ENCODE results near the gene LIN9. TPM values are rescaled to one million over a fixed set of nuclear protein-coding genes. Genes with fewer than 3 reads are reported as not detected.

The LIN9 gene
- total and polyA plus RNA-seq, 2 of the 13 experiments (the other 11 are each of a cell fraction or from before 2014, with no cell fraction given), result 3.0 to 10.0 TPM

DNA sequence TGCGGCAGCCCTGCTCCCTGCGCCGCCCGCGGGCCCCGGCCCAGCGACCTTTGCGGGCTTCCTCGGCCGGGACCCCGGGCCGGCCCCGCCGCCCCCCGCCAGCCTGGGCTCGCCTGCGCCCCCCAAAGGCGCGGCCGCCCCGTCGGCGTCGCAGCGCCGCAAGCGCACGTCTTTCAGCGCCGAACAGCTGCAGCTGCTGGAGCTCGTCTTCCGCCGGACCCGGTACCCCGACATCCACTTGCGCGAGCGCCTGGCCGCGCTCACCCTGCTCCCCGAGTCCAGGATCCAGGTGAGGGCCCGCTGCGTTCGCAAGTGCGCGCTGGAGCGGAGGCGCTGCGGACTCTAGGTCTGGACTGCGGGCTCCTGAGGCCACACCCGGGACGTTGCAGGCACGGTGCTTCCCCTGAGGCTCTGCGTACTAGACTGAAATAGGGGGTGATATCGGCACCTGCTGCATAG is 85.1 kb downstream of the LIN9 start (continued):
- TF ChIP-seq, protein P1, sequence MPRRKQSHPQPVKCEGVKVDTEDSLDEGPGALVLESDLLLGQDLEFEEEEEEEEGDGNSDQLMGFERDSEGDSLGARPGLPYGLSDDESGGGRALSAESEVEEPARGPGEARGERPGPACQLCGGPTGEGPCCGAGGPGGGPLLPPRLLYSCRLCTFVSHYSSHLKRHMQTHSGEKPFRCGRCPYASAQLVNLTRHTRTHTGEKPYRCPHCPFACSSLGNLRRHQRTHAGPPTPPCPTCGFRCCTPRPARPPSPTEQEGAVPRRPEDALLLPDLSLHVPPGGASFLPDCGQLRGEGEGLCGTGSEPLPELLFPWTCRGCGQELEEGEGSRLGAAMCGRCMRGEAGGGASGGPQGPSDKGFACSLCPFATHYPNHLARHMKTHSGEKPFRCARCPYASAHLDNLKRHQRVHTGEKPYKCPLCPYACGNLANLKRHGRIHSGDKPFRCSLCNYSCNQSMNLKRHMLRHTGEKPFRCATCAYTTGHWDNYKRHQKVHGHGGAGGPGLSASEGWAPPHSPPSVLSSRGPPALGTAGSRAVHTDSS (CRISPR knock-in tag; conservative IDR thresholded peaks at IDR 0.05), result no peak
- TF ChIP-seq, protein P2, sequence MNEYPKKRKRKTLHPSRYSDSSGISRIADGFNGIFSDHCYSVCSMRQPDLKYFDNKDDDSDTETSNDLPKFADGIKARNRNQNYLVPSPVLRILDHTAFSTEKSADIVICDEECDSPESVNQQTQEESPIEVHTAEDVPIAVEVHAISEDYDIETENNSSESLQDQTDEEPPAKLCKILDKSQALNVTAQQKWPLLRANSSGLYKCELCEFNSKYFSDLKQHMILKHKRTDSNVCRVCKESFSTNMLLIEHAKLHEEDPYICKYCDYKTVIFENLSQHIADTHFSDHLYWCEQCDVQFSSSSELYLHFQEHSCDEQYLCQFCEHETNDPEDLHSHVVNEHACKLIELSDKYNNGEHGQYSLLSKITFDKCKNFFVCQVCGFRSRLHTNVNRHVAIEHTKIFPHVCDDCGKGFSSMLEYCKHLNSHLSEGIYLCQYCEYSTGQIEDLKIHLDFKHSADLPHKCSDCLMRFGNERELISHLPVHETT (CRISPR knock-in tag; conservative IDR thresholded peaks at IDR 0.05), result no peak
- TF ChIP-seq CSRNP1 (CRISPR knock-in tag; IDR thresholded peaks at IDR 0.05) (no peak), ZBTB20 (CRISPR knock-in tag; IDR thresholded peaks at IDR 0.05; ENCODE audit: borderline replicate concordance, low read depth) (no peak), SMAD9 (CRISPR knock-in tag; IDR thresholded peaks at IDR 0.05) (no peak), HNRNPL (IDR thresholded peaks at IDR 0.05; ENCODE audit: low read depth, low read length) (no peak), SNRNP70 (IDR thresholded peaks at IDR 0.05; ENCODE audit: low read depth, low read length) (no peak), MLLT10 (CRISPR knock-in tag; IDR thresholded peaks at IDR 0.05) (no peak), PRPF4 (IDR thresholded peaks at IDR 0.05; ENCODE audit: low read depth, low read length, poor library complexity, severe bottlenecking) (no peak), KDM5B (CRISPR knock-in tag; IDR thresholded peaks at IDR 0.05; ENCODE audit: borderline replicate concordance) (no peak), STAG1 (CRISPR knock-in tag; IDR thresholded peaks at IDR 0.05) (no peak), ZNF503 (CRISPR knock-in tag; IDR thresholded peaks at IDR 0.05) (no peak), U2AF2 (IDR thresholded peaks at IDR 0.05; ENCODE audit: low read depth, low read length) (no peak), DMAP1 (CRISPR knock-in tag; IDR thresholded peaks at IDR 0.05) (no peak), ZNF546 (CRISPR knock-in tag; conservative IDR thresholded peaks at IDR 0.05) (no peak; the same call in none of the 2 replicates), PAXIP1 (CRISPR knock-in tag; conservative IDR thresholded peaks at IDR 0.05) (no peak), CHD4 (IDR thresholded peaks at IDR 0.05; ENCODE audit: borderline replicate concordance, low read length) (no peak)
- TF ChIP-seq, protein P3, sequence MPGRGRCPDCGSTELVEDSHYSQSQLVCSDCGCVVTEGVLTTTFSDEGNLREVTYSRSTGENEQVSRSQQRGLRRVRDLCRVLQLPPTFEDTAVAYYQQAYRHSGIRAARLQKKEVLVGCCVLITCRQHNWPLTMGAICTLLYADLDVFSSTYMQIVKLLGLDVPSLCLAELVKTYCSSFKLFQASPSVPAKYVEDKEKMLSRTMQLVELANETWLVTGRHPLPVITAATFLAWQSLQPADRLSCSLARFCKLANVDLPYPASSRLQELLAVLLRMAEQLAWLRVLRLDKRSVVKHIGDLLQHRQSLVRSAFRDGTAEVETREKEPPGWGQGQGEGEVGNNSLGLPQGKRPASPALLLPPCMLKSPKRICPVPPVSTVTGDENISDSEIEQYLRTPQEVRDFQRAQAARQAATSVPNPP (CRISPR knock-in tag; IDR thresholded peaks at IDR 0.05), result no peak
